ENCODE results near the gene ATXN2L. TPM values are rescaled to one million over a fixed set of nuclear protein-coding genes. Genes with fewer than 3 reads are reported as not detected.

ATXN2L gene
- total and polyA plus RNA-seq, 2 of the 13 experiments (the other 11 are each of a cell fraction or from before 2014, with no cell fraction given) = 40.8 to 55.1 TPM

DNA sequence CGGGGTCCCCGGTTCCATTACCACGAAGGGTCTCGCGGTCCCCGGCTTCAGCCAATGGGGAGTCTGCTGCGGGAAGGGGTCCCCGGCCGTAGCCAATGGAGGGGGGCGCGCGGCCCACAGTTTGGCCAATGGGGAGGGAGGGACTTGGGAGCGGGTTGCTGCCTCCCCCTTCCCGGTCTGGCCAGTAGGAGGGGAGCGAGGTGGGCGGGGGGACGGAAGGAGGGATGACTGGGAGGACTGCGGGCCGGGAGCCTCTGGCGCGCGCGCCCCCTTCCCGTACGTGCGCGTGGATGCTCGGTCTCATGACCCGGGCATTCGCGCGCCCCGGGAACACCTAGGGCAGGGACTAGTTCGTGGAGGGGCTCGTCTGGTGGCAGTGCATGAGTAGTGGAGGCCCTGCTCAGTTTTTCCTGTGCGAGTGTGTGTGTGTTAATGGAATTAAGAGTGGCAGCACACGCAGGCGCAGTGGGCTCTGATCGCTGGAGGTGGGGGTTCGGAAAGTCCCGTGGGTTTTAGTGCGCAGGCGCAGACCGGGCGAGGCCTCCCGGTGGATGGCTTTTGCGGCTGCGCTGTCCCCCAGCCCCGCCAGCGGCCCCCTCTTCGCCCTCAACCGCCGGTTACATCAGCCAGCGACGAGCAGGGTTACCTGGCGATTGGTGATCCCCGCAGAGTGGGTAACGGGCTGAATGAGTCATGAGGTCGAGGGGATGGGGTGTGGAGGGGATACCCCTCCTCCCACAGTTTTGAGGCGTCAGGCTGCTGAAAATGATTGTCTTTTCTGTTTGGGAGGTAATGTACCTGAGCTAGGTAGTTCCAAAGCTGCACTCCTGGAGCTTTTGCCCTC is 1.3 kb downstream of the ATXN2L start (continued):
- TF ChIP-seq ZBTB37 (CRISPR knock-in tag; IDR thresholded peaks at IDR 0.05) = no peak
- TF ChIP-seq, protein P1, sequence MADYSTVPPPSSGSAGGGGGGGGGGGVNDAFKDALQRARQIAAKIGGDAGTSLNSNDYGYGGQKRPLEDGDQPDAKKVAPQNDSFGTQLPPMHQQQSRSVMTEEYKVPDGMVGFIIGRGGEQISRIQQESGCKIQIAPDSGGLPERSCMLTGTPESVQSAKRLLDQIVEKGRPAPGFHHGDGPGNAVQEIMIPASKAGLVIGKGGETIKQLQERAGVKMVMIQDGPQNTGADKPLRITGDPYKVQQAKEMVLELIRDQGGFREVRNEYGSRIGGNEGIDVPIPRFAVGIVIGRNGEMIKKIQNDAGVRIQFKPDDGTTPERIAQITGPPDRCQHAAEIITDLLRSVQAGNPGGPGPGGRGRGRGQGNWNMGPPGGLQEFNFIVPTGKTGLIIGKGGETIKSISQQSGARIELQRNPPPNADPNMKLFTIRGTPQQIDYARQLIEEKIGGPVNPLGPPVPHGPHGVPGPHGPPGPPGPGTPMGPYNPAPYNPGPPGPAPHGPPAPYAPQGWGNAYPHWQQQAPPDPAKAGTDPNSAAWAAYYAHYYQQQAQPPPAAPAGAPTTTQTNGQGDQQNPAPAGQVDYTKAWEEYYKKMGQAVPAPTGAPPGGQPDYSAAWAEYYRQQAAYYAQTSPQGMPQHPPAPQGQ (CRISPR knock-in tag; IDR thresholded peaks at IDR 0.05; ENCODE audit: borderline replicate concordance) = no peak; the same call in 1 of the 2 replicates
- no peak for TF ChIP-seq ZNF562 (CRISPR knock-in tag; IDR thresholded peaks at IDR 0.05; ENCODE audit: borderline replicate concordance)
- TF ChIP-seq TGIF2 (CRISPR knock-in tag; IDR thresholded peaks at IDR 0.05) = 0 out of 2 replicates have a peak, but pooled peaks have one; percentile 8
- no peak for TF ChIP-seq CEBPZ (IDR thresholded peaks at IDR 0.05; ENCODE audit: low read length)
- 0 out of 2 replicates have a peak, but pooled peaks have one; percentile 85 for TF ChIP-seq ZNF33B (CRISPR knock-in tag; IDR thresholded peaks at IDR 0.05)
- TF ChIP-seq MEF2D (CRISPR knock-in tag; IDR thresholded peaks at IDR 0.05) = peak; percentile 55; the same call in 1 of the 2 replicates
- no peak for TF ChIP-seq TCF7L2 (IDR thresholded peaks at IDR 0.05; ENCODE audit: low read depth, low read length)
- peak; percentile 99 for TF ChIP-seq ZNF263 (CRISPR knock-in tag; IDR thresholded peaks at IDR 0.05)
- peak; percentile 97 for TF ChIP-seq ZNF574 (CRISPR knock-in tag; IDR thresholded peaks at IDR 0.05)
- TF ChIP-seq, protein P2, sequence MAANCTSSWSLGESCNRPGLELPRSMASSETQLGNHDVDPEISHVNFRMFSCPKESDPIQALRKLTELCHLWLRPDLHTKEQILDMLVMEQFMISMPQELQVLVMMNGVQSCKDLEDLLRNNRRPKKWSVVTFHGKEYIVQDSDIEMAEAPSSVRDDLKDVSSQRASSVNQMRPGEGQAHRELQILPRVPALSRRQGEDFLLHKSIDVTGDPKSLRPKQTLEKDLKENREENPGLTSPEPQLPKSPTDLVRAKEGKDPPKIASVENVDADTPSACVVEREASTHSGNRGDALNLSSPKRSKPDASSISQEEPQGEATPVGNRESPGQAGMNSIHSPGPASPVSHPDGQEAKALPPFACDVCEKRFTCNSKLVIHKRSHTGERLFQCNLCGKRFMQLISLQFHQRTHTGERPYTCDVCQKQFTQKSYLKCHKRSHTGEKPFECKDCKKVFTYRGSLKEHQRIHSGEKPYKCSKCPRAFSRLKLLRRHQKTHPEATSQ (CRISPR knock-in tag; IDR thresholded peaks at IDR 0.05; ENCODE audit: borderline replicate concordance) = no peak
- TF ChIP-seq ZBTB8A (CRISPR knock-in tag; IDR thresholded peaks at IDR 0.05; ENCODE audit: borderline replicate concordance, low read depth) = 0 out of 2 replicates have a peak, but pooled peaks have one; percentile 16
- no peak for TF ChIP-seq NFIB (CRISPR knock-in tag; IDR thresholded peaks at IDR 0.05; ENCODE audit: borderline replicate concordance)
- no peak for TF ChIP-seq CBX2 (IDR thresholded peaks at IDR 0.05; ENCODE audit: low read depth, low read length)
- no peak for TF ChIP-seq CBX2 (CRISPR knock-in tag; IDR thresholded peaks at IDR 0.05; ENCODE audit: low read depth)
- TF ChIP-seq DR1 (CRISPR knock-in tag; IDR thresholded peaks at IDR 0.05) = peak; percentile 68; the same call in 1 of the 2 replicates
- TF ChIP-seq SIX1 (CRISPR knock-in tag; IDR thresholded peaks at IDR 0.05; ENCODE audit: borderline replicate concordance) = no peak
